GM08714 (cell line): ENCODE measurements around the gene GPR146.
A peak's percentile ranks its signal among the peaks of the same experiment; 100 is the strongest.
"Not testable (repeated sequence)": the region's sequence is repeated elsewhere in the genome, so short reads cannot be mapped to it uniquely, and the experiment has no call there.

Experiments
- H3K4me3 ChIP-seq: fragments of 200-500 bp; sonication (Bioruptor generic); 2 replicates; pipeline ENCODE4 v1.5.1; 2014; ENCODE audit warnings: mild to moderate bottlenecking, low read length, inconsistent platforms
- ZNF274 ChIP-seq: IDR thresholded peaks from 2 replicates; pipeline ENCODE4 v1.6.1; 2012; ENCODE audit warnings: mild to moderate bottlenecking, low read depth, low read length

Gene GPR146

GRCh38 chr7:1026721-1027161, 17.6 kb upstream of the GPR146 start:
- H3K4me3 ChIP-seq, result peak overlapping the region; percentile 86; the same call in 1 of the 2 replicates
- no peak for TF ChIP-seq ZNF274

GRCh38 chr7:1027242-1028043, 16.9 kb upstream of the GPR146 start:
- TF ChIP-seq ZNF274, result no peak
- peak overlapping the region; percentile 86 for H3K4me3 ChIP-seq

GRCh38 chr7:1028044-1028770, 16.1 kb upstream of the GPR146 start:
- peak overlapping the region; percentile 86; the same call in 1 of the 2 replicates for H3K4me3 ChIP-seq
- no peak for TF ChIP-seq ZNF274

GRCh38 chr7:1028775-1029636, 15.3 kb upstream of the GPR146 start:
- peak overlapping the region; percentile 42; the same call in 1 of the 2 replicates for H3K4me3 ChIP-seq
- TF ChIP-seq ZNF274, result no peak

GRCh38 chr7:1029637-1030443, 14.5 kb upstream of the GPR146 start:
- no peak overlapping the region for H3K4me3 ChIP-seq
- no peak for TF ChIP-seq ZNF274

- no peak overlapping the region for H3K4me3 ChIP-seq
- TF ChIP-seq ZNF274, result no peak
Measured at GRCh38 chr7:1030444-1031070, 13.8 kb upstream of the GPR146 start.

- no peak for TF ChIP-seq ZNF274
- H3K4me3 ChIP-seq, result no peak overlapping the region
Measured at GRCh38 chr7:1031716-1032455, 12.5 kb upstream of the GPR146 start.

- no peak overlapping the region for H3K4me3 ChIP-seq
- no peak for TF ChIP-seq ZNF274
Measured at GRCh38 chr7:1032536-1033181, 11.7 kb upstream of the GPR146 start.

GRCh38 chr7:1033546-1034145, 10.7 kb upstream of the GPR146 start:
- no peak overlapping the region for H3K4me3 ChIP-seq
- no peak for TF ChIP-seq ZNF274

GRCh38 chr7:1034769-1035168, 9.6 kb upstream of the GPR146 start:
- H3K4me3 ChIP-seq, result not testable (repeated sequence)

GRCh38 chr7:1036164-1036928, 8.0 kb upstream of the GPR146 start:
- not testable (repeated sequence) for H3K4me3 ChIP-seq

GRCh38 chr7:1040233-1040632, 4.1 kb upstream of the GPR146 start:
- H3K4me3 ChIP-seq, result not testable (repeated sequence)
